ENCODE data around the gene SMYD3. TPM values are rescaled to one million over a fixed set of nuclear protein-coding genes. Genes with fewer than 3 reads are reported as not detected.
A peak's percentile ranks its signal among the peaks of the same experiment; 100 is the strongest.

SMYD3 gene
- total RNA-seq, 1 donor from 2014 or later, result 24.2 TPM

GRCh38 chr1:246020211-246020954, 486.7 kb downstream of the SMYD3 start:
- Mint-ChIP-seq H3K4me3 (no peak overlapping the region), H3K27ac (ENCODE audit: unreplicated experiment) (no peak overlapping the region), H3K36me3 (ENCODE audit: low read depth) (no peaks in the 10 kb centered on the region), H3K4me1 (peaks cover 3% of the 10 kb centered on the region), H3K9me3 (no peaks in the 10 kb centered on the region), H3K27me3 (ENCODE audit: low read depth) (no peaks in the 10 kb centered on the region)
- no peak for TF ChIP-seq CTCF (conservative IDR thresholded peaks at IDR 0.05)
- no peak for DNase-seq (ENCODE audit: low read depth, low spot score)

GRCh38 chr1:246018146-246018545, 488.9 kb downstream of the SMYD3 start:
- Mint-ChIP-seq H3K4me1 (peaks cover 3% of the 10 kb centered on the region), H3K36me3 (ENCODE audit: low read depth) (no peaks in the 10 kb centered on the region), H3K9me3 (no peaks in the 10 kb centered on the region), H3K27me3 (ENCODE audit: low read depth) (no peaks in the 10 kb centered on the region), H3K4me3 (no peak overlapping the region), H3K27ac (ENCODE audit: unreplicated experiment) (no peak overlapping the region)
- no peak for DNase-seq (ENCODE audit: low read depth, low spot score)
- TF ChIP-seq CTCF (conservative IDR thresholded peaks at IDR 0.05), result no peak

GRCh38 chr1:246012341-246012740, 494.7 kb downstream of the SMYD3 start:
- no peaks in the 10 kb centered on the region for H3K36me3 Mint-ChIP-seq (ENCODE audit: low read depth)
- peak; percentile 9 for DNase-seq (ENCODE audit: low read depth, low spot score)

GRCh38 chr1:246010386-246010785, 496.7 kb downstream of the SMYD3 start:
- H3K27me3 Mint-ChIP-seq (ENCODE audit: low read depth), result no peaks in the 10 kb centered on the region
- TF ChIP-seq CTCF (conservative IDR thresholded peaks at IDR 0.05), result no peak
- peaks cover 14% of the 10 kb centered on the region for H3K4me1 Mint-ChIP-seq
- no peak for DNase-seq (ENCODE audit: low read depth, low spot score)
- H3K9me3 Mint-ChIP-seq, result no peaks in the 10 kb centered on the region
- no peaks in the 10 kb centered on the region for H3K36me3 Mint-ChIP-seq (ENCODE audit: low read depth)
- H3K4me3 Mint-ChIP-seq, result no peak overlapping the region
- no peak overlapping the region for H3K27ac Mint-ChIP-seq (ENCODE audit: unreplicated experiment)

More at GRCh38 chr1:246012341-246012740, 494.7 kb downstream of the SMYD3 start:
- Mint-ChIP-seq H3K4me1 (peaks cover 11% of the 10 kb centered on the region), H3K4me3 (no peak overlapping the region), H3K27ac (ENCODE audit: unreplicated experiment) (no peak overlapping the region), H3K9me3 (no peaks in the 10 kb centered on the region), H3K27me3 (ENCODE audit: low read depth) (no peaks in the 10 kb centered on the region)
- TF ChIP-seq CTCF (conservative IDR thresholded peaks at IDR 0.05), result peak; percentile 74

GRCh38 chr1:246008363-246008831, 498.7 kb downstream of the SMYD3 start:
- H3K27me3 Mint-ChIP-seq (ENCODE audit: low read depth), result no peaks in the 10 kb centered on the region
- peaks cover 14% of the 10 kb centered on the region for H3K4me1 Mint-ChIP-seq
- H3K36me3 Mint-ChIP-seq (ENCODE audit: low read depth), result no peaks in the 10 kb centered on the region
- H3K4me3 Mint-ChIP-seq, result no peak overlapping the region
- H3K27ac Mint-ChIP-seq (ENCODE audit: unreplicated experiment), result no peak overlapping the region
- TF ChIP-seq CTCF (conservative IDR thresholded peaks at IDR 0.05), result no peak
- H3K9me3 Mint-ChIP-seq, result no peaks in the 10 kb centered on the region
- no peak for DNase-seq (ENCODE audit: low read depth, low spot score)
